Measurements from ENCODE around the gene SEC31A.

Gene SEC31A

DNA sequence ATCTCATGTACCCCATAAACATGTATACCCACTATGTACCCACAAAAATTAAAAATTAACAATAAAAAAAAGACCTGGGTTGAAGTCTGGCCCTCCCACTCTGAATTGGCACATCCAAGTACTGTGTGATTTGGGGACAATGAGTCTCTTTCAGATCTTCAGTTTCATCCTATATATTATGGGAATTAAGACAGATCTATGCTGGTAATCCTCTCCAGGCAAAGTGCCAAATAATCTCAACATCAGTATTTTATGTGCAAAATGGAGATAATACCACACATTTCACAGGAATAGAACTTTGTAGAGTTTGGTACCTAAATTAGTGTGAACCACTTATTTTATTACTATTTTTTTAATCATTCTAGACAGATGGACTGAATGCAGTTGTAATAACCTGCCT lies 81.3 kb downstream of the SEC31A start:
- Histone ChIP-seq H3K27me3 (ENCODE audit: insufficient read depth, low read length) (no peaks in the 10 kb centered on the region), H3K79me2 (ENCODE audit: insufficient read depth, low read length) (no peaks in the 10 kb centered on the region), H3F3A (ENCODE audit: insufficient read depth, low read length) (no peaks in the 10 kb centered on the region), H3K4me1 (ENCODE audit: insufficient read depth, low read length, severe bottlenecking) (no peaks in the 10 kb centered on the region), H3K27ac (ENCODE audit: low read depth, low read length, poor library complexity, severe bottlenecking) (no peak overlapping the region), H3K9me3 (ENCODE audit: low read length) (no peaks in the 10 kb centered on the region), H2AFZ (ENCODE audit: low read length) (no peak overlapping the region), H4K20me1 (ENCODE audit: insufficient read depth, low read length) (no peaks in the 10 kb centered on the region), H3K9me2 (ENCODE audit: low read depth, low read length) (no peaks in the 10 kb centered on the region), H3K9ac (ENCODE audit: low read length) (no peak overlapping the region), H3K36me3 (ENCODE audit: insufficient read depth, low read length) (no peaks in the 10 kb centered on the region), H3K4me3 (ENCODE audit: low read depth, low read length, poor library complexity, severe bottlenecking) (no peak overlapping the region), H3K4me2 (ENCODE audit: low read length) (no peak overlapping the region)
- TF ChIP-seq CTCF (IDR thresholded peaks at IDR 0.05; ENCODE audit: low read length) = no peak
- TF ChIP-seq EZH2 (IDR thresholded peaks at IDR 0.05; ENCODE audit: borderline replicate concordance, low read length) = no peak

DNA sequence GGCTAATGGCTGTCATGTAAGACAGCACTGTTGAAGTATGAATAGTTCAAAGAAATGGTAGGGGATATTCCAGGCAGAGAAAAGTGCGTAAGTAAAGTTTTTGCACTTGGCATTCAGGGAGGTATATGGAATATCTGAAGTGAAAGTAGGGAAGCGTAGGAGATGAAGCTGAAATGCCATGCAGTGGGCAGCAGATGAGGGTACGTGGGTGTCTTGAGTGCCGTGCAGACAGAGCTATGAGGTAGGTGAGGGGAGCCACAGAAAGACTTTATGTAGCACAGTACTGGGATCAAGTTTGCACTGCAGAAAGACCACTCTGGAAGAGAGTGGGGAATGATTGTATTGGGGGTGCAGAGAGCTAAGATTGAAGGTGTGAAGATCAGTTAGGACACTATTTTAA lies 87.2 kb downstream of the SEC31A start:
- Histone ChIP-seq H3K4me3 (ENCODE audit: low read depth, low read length, poor library complexity, severe bottlenecking) (no peak overlapping the region), H3K9me2 (ENCODE audit: low read depth, low read length) (no peaks in the 10 kb centered on the region), H3K79me2 (ENCODE audit: insufficient read depth, low read length) (no peaks in the 10 kb centered on the region), H3F3A (ENCODE audit: insufficient read depth, low read length) (no peaks in the 10 kb centered on the region), H3K27ac (ENCODE audit: low read depth, low read length, poor library complexity, severe bottlenecking) (no peak overlapping the region), H2AFZ (ENCODE audit: low read length) (no peak overlapping the region), H3K36me3 (ENCODE audit: insufficient read depth, low read length) (no peaks in the 10 kb centered on the region), H3K27me3 (ENCODE audit: insufficient read depth, low read length) (peaks cover 5% of the 10 kb centered on the region; the same call in 1 of the 2 replicates), H3K4me2 (ENCODE audit: low read length) (no peak overlapping the region), H3K4me1 (ENCODE audit: insufficient read depth, low read length, severe bottlenecking) (peaks cover 10% of the 10 kb centered on the region), H4K20me1 (ENCODE audit: insufficient read depth, low read length) (no peaks in the 10 kb centered on the region), H3K9ac (ENCODE audit: low read length) (no peak overlapping the region), H3K9me3 (ENCODE audit: low read length) (no peaks in the 10 kb centered on the region)
- TF ChIP-seq EZH2 (IDR thresholded peaks at IDR 0.05; ENCODE audit: borderline replicate concordance, low read length) (no peak), CTCF (IDR thresholded peaks at IDR 0.05; ENCODE audit: low read length) (no peak)

DNA sequence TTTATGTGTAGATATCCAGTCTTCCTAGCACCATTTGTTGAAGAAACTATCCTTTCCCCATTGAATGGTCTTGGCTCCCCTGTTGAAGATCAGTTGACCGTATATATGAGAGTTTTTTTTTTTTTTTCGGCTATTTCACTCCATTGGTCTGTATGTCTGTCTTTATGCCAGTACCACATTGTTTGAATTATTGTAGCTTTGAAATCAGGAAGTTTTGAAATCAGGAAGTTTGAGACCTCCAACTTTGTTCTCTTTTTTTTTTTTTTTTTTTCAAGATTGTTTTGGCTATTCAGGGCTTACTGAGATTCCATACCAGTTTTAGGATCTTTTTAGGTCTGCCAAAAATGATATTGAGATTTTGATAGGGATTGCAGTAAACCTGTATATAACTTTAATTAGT lies 88.0 kb downstream of the SEC31A start:
- Histone ChIP-seq H4K20me1 (ENCODE audit: insufficient read depth, low read length) (no peaks in the 10 kb centered on the region), H3K9ac (ENCODE audit: low read length) (no peak overlapping the region), H3K27me3 (ENCODE audit: insufficient read depth, low read length) (peaks cover 5% of the 10 kb centered on the region; the same call in 1 of the 2 replicates), H3K9me2 (ENCODE audit: low read depth, low read length) (no peaks in the 10 kb centered on the region), H3K4me3 (ENCODE audit: low read depth, low read length, poor library complexity, severe bottlenecking) (no peak overlapping the region), H2AFZ (ENCODE audit: low read length) (no peak overlapping the region), H3K4me2 (ENCODE audit: low read length) (no peak overlapping the region), H3K79me2 (ENCODE audit: insufficient read depth, low read length) (no peaks in the 10 kb centered on the region), H3F3A (ENCODE audit: insufficient read depth, low read length) (no peaks in the 10 kb centered on the region), H3K36me3 (ENCODE audit: insufficient read depth, low read length) (no peaks in the 10 kb centered on the region), H3K9me3 (ENCODE audit: low read length) (no peaks in the 10 kb centered on the region), H3K27ac (ENCODE audit: low read depth, low read length, poor library complexity, severe bottlenecking) (no peak overlapping the region), H3K4me1 (ENCODE audit: insufficient read depth, low read length, severe bottlenecking) (peaks cover 16% of the 10 kb centered on the region)
- TF ChIP-seq CTCF (IDR thresholded peaks at IDR 0.05; ENCODE audit: low read length) = no peak
- no peak for TF ChIP-seq EZH2 (IDR thresholded peaks at IDR 0.05; ENCODE audit: borderline replicate concordance, low read length)

Measured in OCI-LY1 (cell line).